ENCODE results near the gene EIF2B1. TPM values are rescaled to one million over a fixed set of nuclear protein-coding genes. Genes with fewer than 3 reads are reported as not detected.

The EIF2B1 gene
- total RNA-seq, 1 donor from 2014 or later = 45.8 TPM

DNA sequence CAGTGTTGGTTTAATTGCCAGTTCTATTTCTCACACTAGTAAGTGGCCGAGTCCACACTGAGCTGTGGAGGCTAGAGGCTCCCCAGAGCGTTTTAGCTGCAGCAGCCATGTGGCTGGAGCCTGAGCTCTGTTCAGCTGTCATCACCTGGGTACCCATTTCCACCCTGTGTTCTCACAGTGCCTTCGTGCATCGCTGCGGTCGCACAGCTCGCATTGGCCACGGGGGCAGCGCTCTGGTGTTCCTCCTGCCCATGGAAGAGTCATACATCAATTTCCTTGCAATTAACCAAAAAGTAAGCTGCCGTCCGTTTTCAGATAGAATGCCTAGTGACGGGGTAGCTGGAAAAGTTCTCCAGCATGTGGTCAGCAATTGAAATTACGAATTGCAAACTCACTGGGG lies 15.9 kb downstream of the EIF2B1 start:
- H3K4me3 Mint-ChIP-seq (ENCODE audit: unreplicated experiment) = no peak overlapping the region
- DNase-seq (ENCODE audit: extremely low spot score, unreplicated experiment) = no peak
- H3K9me3 Mint-ChIP-seq (ENCODE audit: unreplicated experiment) = no peaks in the 10 kb centered on the region
- H3K27me3 Mint-ChIP-seq (ENCODE audit: unreplicated experiment) = no peaks in the 10 kb centered on the region
- peaks cover 2% of the 10 kb centered on the region for H3K4me1 Mint-ChIP-seq (ENCODE audit: unreplicated experiment)
- peaks cover 55% of the 10 kb centered on the region for H3K36me3 Mint-ChIP-seq (ENCODE audit: unreplicated experiment)
- H3K27ac Mint-ChIP-seq (ENCODE audit: unreplicated experiment) = no peak overlapping the region
- TF ChIP-seq, protein P1, sequence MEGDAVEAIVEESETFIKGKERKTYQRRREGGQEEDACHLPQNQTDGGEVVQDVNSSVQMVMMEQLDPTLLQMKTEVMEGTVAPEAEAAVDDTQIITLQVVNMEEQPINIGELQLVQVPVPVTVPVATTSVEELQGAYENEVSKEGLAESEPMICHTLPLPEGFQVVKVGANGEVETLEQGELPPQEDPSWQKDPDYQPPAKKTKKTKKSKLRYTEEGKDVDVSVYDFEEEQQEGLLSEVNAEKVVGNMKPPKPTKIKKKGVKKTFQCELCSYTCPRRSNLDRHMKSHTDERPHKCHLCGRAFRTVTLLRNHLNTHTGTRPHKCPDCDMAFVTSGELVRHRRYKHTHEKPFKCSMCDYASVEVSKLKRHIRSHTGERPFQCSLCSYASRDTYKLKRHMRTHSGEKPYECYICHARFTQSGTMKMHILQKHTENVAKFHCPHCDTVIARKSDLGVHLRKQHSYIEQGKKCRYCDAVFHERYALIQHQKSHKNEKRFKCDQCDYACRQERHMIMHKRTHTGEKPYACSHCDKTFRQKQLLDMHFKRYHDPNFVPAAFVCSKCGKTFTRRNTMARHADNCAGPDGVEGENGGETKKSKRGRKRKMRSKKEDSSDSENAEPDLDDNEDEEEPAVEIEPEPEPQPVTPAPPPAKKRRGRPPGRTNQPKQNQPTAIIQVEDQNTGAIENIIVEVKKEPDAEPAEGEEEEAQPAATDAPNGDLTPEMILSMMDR (IDR thresholded peaks at IDR 0.05) = no peak

DNA sequence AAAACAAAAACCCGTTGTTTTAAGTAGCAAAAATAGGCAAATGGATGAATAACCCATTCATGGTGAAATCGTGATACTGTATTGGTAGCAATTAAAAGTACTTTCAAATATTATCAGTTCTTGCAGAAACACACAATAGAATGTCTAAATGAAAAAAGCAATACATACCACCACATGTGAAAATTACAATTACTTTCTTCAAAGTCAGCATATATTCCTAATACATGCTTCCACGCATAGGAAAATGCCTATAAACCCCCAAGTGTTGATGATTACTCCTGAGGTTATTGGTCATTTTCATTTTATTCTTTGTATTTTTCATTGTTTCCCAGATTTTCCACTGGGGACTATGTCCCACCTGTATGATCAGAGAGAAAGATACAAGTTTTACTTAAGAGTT lies 16.3 kb downstream of the EIF2B1 start:
- H3K4me3 Mint-ChIP-seq (ENCODE audit: unreplicated experiment) = no peak overlapping the region
- H3K9me3 Mint-ChIP-seq (ENCODE audit: unreplicated experiment) = no peaks in the 10 kb centered on the region
- TF ChIP-seq, protein P1 (IDR thresholded peaks at IDR 0.05) = no peak
- peaks cover 56% of the 10 kb centered on the region for H3K36me3 Mint-ChIP-seq (ENCODE audit: unreplicated experiment)
- DNase-seq (ENCODE audit: extremely low spot score, unreplicated experiment) = no peak
- H3K4me1 Mint-ChIP-seq (ENCODE audit: unreplicated experiment) = peaks cover 2% of the 10 kb centered on the region
- H3K27ac Mint-ChIP-seq (ENCODE audit: unreplicated experiment) = no peak overlapping the region
- no peaks in the 10 kb centered on the region for H3K27me3 Mint-ChIP-seq (ENCODE audit: unreplicated experiment)

DNA sequence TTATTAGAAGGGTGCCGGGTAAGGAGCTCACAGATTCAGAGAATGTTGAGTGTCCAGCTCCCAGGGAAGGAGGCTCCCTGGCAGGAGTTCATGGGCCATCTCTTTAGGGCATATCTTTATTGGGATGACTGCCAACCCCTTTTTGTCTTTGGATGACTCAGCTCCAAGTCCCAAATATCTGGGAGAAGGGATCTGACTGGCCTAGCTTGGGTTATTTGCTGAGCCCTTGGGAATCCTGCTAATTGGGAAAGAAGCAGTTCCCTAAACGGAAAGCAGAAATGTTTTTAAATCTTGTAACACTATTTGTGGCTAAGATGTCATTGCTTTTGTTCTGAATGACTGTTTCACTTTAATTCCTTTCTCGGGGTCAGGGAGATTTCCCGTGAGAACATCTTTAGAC lies 19.0 kb downstream of the EIF2B1 start:
- no peaks in the 10 kb centered on the region for H3K9me3 Mint-ChIP-seq (ENCODE audit: unreplicated experiment)
- no peak overlapping the region for H3K4me3 Mint-ChIP-seq (ENCODE audit: unreplicated experiment)
- peaks cover 2% of the 10 kb centered on the region for H3K4me1 Mint-ChIP-seq (ENCODE audit: unreplicated experiment)
- H3K27me3 Mint-ChIP-seq (ENCODE audit: unreplicated experiment) = no peaks in the 10 kb centered on the region
- TF ChIP-seq, protein P1 (IDR thresholded peaks at IDR 0.05) = no peak
- H3K36me3 Mint-ChIP-seq (ENCODE audit: unreplicated experiment) = peaks cover 47% of the 10 kb centered on the region
- no peak overlapping the region for H3K27ac Mint-ChIP-seq (ENCODE audit: unreplicated experiment)
- no peak for DNase-seq (ENCODE audit: extremely low spot score, unreplicated experiment)

DNA sequence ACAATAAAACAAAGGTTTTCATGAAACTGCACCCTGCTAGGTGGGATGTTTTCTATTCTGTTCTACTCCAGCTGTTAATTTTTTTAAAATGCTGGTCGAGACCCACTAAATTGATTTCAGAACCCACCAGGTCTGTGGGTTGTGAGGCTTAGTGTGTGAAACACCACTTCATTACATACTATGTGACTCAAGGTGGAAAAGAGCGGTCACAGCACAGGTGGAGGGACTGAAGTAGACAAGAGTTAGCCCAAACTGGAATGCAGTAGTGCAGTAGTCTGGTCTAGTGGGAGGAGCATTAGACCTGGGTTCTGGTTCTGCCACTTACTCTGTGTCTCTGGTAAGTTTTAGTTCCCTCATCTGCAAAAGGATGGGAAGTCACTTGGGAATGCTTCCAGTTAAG lies 19.4 kb downstream of the EIF2B1 start:
- TF ChIP-seq, protein P1 (IDR thresholded peaks at IDR 0.05) = no peak
- Mint-ChIP-seq H3K9me3 (ENCODE audit: unreplicated experiment) (no peaks in the 10 kb centered on the region), H3K4me1 (ENCODE audit: unreplicated experiment) (peaks cover 2% of the 10 kb centered on the region), H3K36me3 (ENCODE audit: unreplicated experiment) (peaks cover 46% of the 10 kb centered on the region), H3K4me3 (ENCODE audit: unreplicated experiment) (no peak overlapping the region), H3K27me3 (ENCODE audit: unreplicated experiment) (no peaks in the 10 kb centered on the region), H3K27ac (ENCODE audit: unreplicated experiment) (no peak overlapping the region)
- DNase-seq (ENCODE audit: extremely low spot score, unreplicated experiment) = no peak

DNA sequence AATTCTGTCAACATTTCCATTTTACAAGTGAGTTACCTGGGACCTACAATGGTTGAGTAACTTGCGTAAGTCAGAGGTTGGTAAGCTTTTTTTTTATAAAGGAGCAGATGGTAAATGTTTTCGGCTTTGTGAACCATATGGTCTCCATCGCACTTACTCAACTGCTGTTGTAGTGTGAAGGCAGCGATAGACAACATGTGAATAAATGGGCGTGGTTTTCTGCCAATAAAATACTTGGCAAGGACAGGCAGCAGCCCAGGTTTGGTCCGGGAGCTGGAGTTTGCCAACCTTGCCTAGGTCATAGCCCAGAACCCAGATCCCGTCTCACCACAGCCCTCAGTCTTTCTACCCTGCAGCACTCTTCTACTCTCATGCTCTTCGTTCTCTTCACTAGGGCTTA lies 25.3 kb downstream of the EIF2B1 start:
- Mint-ChIP-seq H3K9me3 (ENCODE audit: unreplicated experiment) (no peaks in the 10 kb centered on the region), H3K36me3 (ENCODE audit: unreplicated experiment) (peaks cover 43% of the 10 kb centered on the region), H3K27me3 (ENCODE audit: unreplicated experiment) (no peaks in the 10 kb centered on the region), H3K4me1 (ENCODE audit: unreplicated experiment) (peaks cover 8% of the 10 kb centered on the region), H3K4me3 (ENCODE audit: unreplicated experiment) (no peak overlapping the region), H3K27ac (ENCODE audit: unreplicated experiment) (no peak overlapping the region)
- no peak for DNase-seq (ENCODE audit: extremely low spot score, unreplicated experiment)
- TF ChIP-seq, protein P1 (IDR thresholded peaks at IDR 0.05) = no peak
